OCI-LY7 (cell line): ENCODE measurements around the gene PHKG2. TPM values are rescaled to one million over a fixed set of nuclear protein-coding genes. Genes with fewer than 3 reads are reported as not detected.

Experiments used
- BruUV-seq: library from RNA; stranded (reverse); fragments of 400-500 nt; replicated peaks from 2 replicates; lab custom pipeline; 2021; lab: Mats Ljungman, UMichigan
- CTCF ChIA-PET: fragments of 300-600 bp; sonication (Branson Sonifier 250); formaldehyde crosslinking; loops from one replicate; lab custom pipeline; 2022; ENCODE audit warnings: antibody characterized with exemption; ENCODE audit not compliant: unreplicated experiment; lab: Charles Lee
- POLR2A ChIA-PET: fragments of 300-600 bp; sonication (Branson Sonifier 250); formaldehyde crosslinking; loops from one replicate; lab custom pipeline; 2022; ENCODE audit warnings: antibody characterized with exemption; lab: Charles Lee
- DNase-seq: peaks from one replicate; pipeline ENCODE4 v3.0.0-alpha.2; 2015; ENCODE audit warnings: low spot score
- H2AFZ ChIP-seq: fragments of 200-600 bp; sonication (generic), shearing (Covaris generic); 2 replicates; pipeline ENCODE4 v1.6.1; 2014; ENCODE audit warnings: mild to moderate bottlenecking, antibody characterized with exemption, low read length, moderate library complexity
- H3K27ac ChIP-seq: fragments of 200-600 bp; sonication (generic); 2 replicates; pipeline ENCODE4 v1.5.1; 2014; ENCODE audit warnings: mixed run types, low read depth, mild to moderate bottlenecking, moderate library complexity, low read length, inconsistent platforms; ENCODE audit not compliant: poor library complexity, severe bottlenecking
- H3K36me3 ChIP-seq: fragments of 200-600 bp; sonication (generic); 2 replicates; pipeline ENCODE4 v1.6.1; 2014; ENCODE audit warnings: mild to moderate bottlenecking, antibody characterized with exemption, low read length, moderate library complexity, mixed read lengths; ENCODE audit not compliant: insufficient read depth
- H3K4me1 ChIP-seq: fragments of 200-600 bp; sonication (generic); 2 replicates; pipeline ENCODE4 v1.5.1; 2014; ENCODE audit warnings: mild to moderate bottlenecking, low read length; ENCODE audit not compliant: insufficient read depth, poor library complexity, severe bottlenecking
- H3K4me2 ChIP-seq: fragments of 200-600 bp; sonication (generic); 2 replicates; pipeline ENCODE4 v1.6.1; 2014; ENCODE audit warnings: mild to moderate bottlenecking, low read length
- H3K4me3 ChIP-seq: fragments of 200-600 bp; sonication (generic); 2 replicates; pipeline ENCODE4 v1.5.1; 2014; ENCODE audit warnings: mild to moderate bottlenecking, low read depth, low read length; ENCODE audit not compliant: poor library complexity, severe bottlenecking
- H3K79me2 ChIP-seq: fragments of 200-600 bp; sonication (generic); 2 replicates; pipeline ENCODE4 v1.6.1; 2016; ENCODE audit warnings: low read depth, mild to moderate bottlenecking, low read length, moderate library complexity, mixed read lengths; ENCODE audit not compliant: insufficient read depth
- H3K9me2 ChIP-seq: fragments of 200-600 bp; sonication (generic); 2 replicates; pipeline ENCODE4 v1.6.1; 2016; ENCODE audit warnings: mild to moderate bottlenecking, low read length, mixed read lengths; ENCODE audit not compliant: insufficient read depth
- H3K9me3 ChIP-seq: fragments of 200-600 bp; sonication (generic); 2 replicates; pipeline ENCODE4 v1.6.1; 2014; ENCODE audit warnings: mild to moderate bottlenecking, mixed run types, low read length, mixed read lengths
- H4K20me1 ChIP-seq: fragments of 200-600 bp; sonication (generic); 2 replicates; pipeline ENCODE4 v1.6.1; 2014; ENCODE audit warnings: mild to moderate bottlenecking, antibody characterized with exemption, low read length, moderate library complexity, mixed read lengths; ENCODE audit not compliant: insufficient read depth
- EZH2phosphoT487 ChIP-seq: fragments of 200-600 bp; sonication (generic); IDR thresholded peaks from 2 replicates; pipeline ENCODE4 v1.6.1; 2018; ENCODE audit warnings: low read depth, borderline replicate concordance, mild to moderate bottlenecking, mixed run types, antibody characterized with exemption, low read length, moderate library complexity, mixed read lengths
- intact Hi-C: fragments of 100-400 bp; cut with micrococcal nuclease; formaldehyde crosslinking; loops from one replicate; pipeline ENCODE4 v1.10.0; 2022; ENCODE audit not compliant: unreplicated experiment
- total RNA-seq, 2 experiments: library from RNA; depleted of rRNA in 1 of 2; stranded (reverse); fragments of >200 nt in 1 of 2; shearing (Covaris generic) in 1 of 2; gene quantifications; 2 replicates each; pipeline ENCODE4 v1.2.3, GENCODE V29; 2014 to 2022
- TF ChIP-seq, protein P1 (sequence below): fragments of 200-600 bp; sonication (generic); conservative IDR thresholded peaks from 2 replicates; pipeline ENCODE4 v1.5.1; 2014; ENCODE audit warnings: mild to moderate bottlenecking, antibody characterized with exemption, low read length, moderate library complexity, mixed read lengths

The PHKG2 gene
- total RNA-seq, 2 experiments from 2014 or later: 40.5 to 41.9 TPM

- no peak overlapping the region for H3K27ac ChIP-seq
- CTCF ChIA-PET: no interaction called here
- H3K4me2 ChIP-seq: no peak overlapping the region
- peaks cover 28% of the 10 kb centered on the region for H3K36me3 ChIP-seq
- BruUV-seq: no TSS peak
- H3K9me3 ChIP-seq: no peaks in the 10 kb centered on the region
- POLR2A ChIA-PET: no interaction called here
- no peaks in the 10 kb centered on the region; the same call in 1 of the 2 replicates for H4K20me1 ChIP-seq
- H3K9me2 ChIP-seq: no peaks in the 10 kb centered on the region
- H3K4me1 ChIP-seq: no peaks in the 10 kb centered on the region
- H3K4me3 ChIP-seq: no peak overlapping the region
- no peak for DNase-seq
- H3K79me2 ChIP-seq: no peaks in the 10 kb centered on the region
- no peak overlapping the region for H2AFZ ChIP-seq
- TF ChIP-seq EZH2phosphoT487: no peak
- TF ChIP-seq, protein P1, sequence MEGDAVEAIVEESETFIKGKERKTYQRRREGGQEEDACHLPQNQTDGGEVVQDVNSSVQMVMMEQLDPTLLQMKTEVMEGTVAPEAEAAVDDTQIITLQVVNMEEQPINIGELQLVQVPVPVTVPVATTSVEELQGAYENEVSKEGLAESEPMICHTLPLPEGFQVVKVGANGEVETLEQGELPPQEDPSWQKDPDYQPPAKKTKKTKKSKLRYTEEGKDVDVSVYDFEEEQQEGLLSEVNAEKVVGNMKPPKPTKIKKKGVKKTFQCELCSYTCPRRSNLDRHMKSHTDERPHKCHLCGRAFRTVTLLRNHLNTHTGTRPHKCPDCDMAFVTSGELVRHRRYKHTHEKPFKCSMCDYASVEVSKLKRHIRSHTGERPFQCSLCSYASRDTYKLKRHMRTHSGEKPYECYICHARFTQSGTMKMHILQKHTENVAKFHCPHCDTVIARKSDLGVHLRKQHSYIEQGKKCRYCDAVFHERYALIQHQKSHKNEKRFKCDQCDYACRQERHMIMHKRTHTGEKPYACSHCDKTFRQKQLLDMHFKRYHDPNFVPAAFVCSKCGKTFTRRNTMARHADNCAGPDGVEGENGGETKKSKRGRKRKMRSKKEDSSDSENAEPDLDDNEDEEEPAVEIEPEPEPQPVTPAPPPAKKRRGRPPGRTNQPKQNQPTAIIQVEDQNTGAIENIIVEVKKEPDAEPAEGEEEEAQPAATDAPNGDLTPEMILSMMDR: no peak
- intact Hi-C loops: no loop called here
These were observed 29.5 kb downstream of the PHKG2 start for GRCh38 chr16:30777591-30778297.

DNA sequence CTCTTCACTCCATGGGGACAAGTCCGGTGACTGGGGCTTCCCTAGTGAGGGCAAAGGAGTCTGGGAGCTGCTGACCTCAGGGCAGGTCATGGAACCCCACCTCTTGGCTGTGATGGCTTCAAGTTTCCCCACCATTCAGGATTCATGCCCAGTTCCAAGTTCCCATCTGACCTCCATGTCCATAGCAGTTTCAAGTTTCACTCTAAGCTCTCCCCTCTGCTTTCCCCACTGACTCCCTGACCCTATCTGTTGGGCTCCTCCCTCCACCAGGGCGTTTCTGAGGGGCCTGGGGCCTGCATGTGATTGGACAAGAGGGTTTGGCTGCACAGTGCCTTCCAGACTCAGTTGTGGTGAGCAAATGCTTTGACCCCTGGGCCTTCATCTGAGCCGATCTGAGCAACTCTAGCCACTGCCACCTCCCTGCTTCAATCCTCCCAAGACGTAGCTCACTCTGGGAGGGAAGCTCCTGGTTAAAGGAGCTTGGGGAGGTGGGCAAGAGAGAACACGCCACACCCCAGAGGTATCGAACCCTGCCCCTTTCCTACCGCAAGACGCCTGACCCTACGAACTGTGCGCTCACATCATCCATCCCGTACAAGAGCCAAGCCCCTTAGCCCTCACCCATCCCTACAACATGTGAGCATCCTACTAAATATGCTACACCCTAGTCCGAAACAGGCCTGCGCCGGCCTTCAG, 30.5 kb downstream of the PHKG2 start:
- no peak overlapping the region for H3K4me3 ChIP-seq
- ChIA-PET CTCF (no interaction called here), POLR2A (no interaction called here)
- H2AFZ ChIP-seq: no peak overlapping the region
- no TSS peak for BruUV-seq
- TF ChIP-seq, protein P1: no peak
- TF ChIP-seq EZH2phosphoT487: no peak
- H3K36me3 ChIP-seq: peaks cover 19% of the 10 kb centered on the region; the same call in 1 of the 2 replicates
- no peaks in the 10 kb centered on the region; the same call in 1 of the 2 replicates for H4K20me1 ChIP-seq
- intact Hi-C loops: no loop called here
- no peak overlapping the region for H3K27ac ChIP-seq
- H3K9me2 ChIP-seq: no peaks in the 10 kb centered on the region
- H3K4me2 ChIP-seq: no peak overlapping the region
- no peaks in the 10 kb centered on the region for H3K4me1 ChIP-seq
- H3K9me3 ChIP-seq: no peaks in the 10 kb centered on the region
- H3K79me2 ChIP-seq: no peaks in the 10 kb centered on the region
- DNase-seq: no peak

- no peak for TF ChIP-seq EZH2phosphoT487
- TF ChIP-seq, protein P1: no peak
- Histone ChIP-seq H3K9me2 (no peaks in the 10 kb centered on the region), H3K4me3 (no peak overlapping the region), H3K79me2 (no peaks in the 10 kb centered on the region), H3K9me3 (no peaks in the 10 kb centered on the region), H2AFZ (no peak overlapping the region), H3K36me3 (peaks cover 10% of the 10 kb centered on the region; the same call in 1 of the 2 replicates), H3K4me1 (no peaks in the 10 kb centered on the region), H3K27ac (no peak overlapping the region), H4K20me1 (no peaks in the 10 kb centered on the region; the same call in 1 of the 2 replicates), H3K4me2 (no peak overlapping the region)
- ChIA-PET CTCF (no interaction called here), POLR2A (no interaction called here)
- intact Hi-C loops: no loop called here
- DNase-seq: no peak
- BruUV-seq: no TSS peak
These were observed 31.4 kb downstream of the PHKG2 start for GRCh38 chr16:30779596-30779995.
